ENCODE data around the gene HAUS1. TPM values are rescaled to one million over a fixed set of nuclear protein-coding genes. Genes with fewer than 3 reads are reported as not detected.

HAUS1 gene
- total and polyA plus RNA-seq, 2 of the 8 experiments (the other 6 are each of a cell fraction or from before 2014, with no cell fraction given): 104 TPM

DNA sequence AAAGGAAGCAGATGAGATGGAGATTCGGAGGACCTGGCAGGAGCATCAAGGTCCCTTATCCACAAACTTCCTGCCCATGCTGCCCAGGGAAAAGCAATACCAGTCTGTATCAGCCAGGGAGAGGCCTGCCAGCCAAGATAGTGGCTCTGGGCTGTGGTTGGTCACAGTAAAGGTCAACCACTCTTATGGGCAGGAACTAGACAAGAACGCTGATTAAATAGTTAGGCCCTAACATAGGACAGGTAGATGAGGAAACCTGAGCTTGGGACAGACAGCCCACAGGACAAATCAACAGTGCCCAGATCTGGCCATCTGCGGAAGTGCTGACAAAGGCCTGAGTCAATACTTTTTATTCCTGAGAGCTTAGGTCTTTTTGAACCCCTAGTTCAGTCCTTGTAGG lies 42.8 kb upstream of the HAUS1 start:
- no peak overlapping the region for H2BK12ac ChIP-seq (ENCODE audit: low read depth, low read length)
- CTCF ChIA-PET (ENCODE audit: partially characterized antibody): interaction anchor here (0.6 to 2.5 kb wide), 9 partner anchors 9 to 108 kb away, joined by 3 to 18 read pairs (median 4); partner anchors contain the start of gene PSTPIP2
- H3K27me3 ChIP-seq (replicated peaks in 1 of 4; ENCODE audit: control insufficient read depth in 3 of 4, extremely low read depth in 1 of 4, insufficient read depth in 3 of 4, low read length in 3 of 4): no peaks in the 10 kb centered on the region
- no peak overlapping the region for H3K27ac ChIP-seq (ENCODE audit: low read depth, low read length)
- no peak overlapping the region for H3K23ac ChIP-seq (ENCODE audit: insufficient read length)
- H3K23me2 ChIP-seq (ENCODE audit: low read depth, low read length): no peaks in the 10 kb centered on the region
- H3K4me1 ChIP-seq (replicated peaks in 1 of 4; ENCODE audit: control insufficient read depth in 3 of 4, insufficient read depth in 4 of 4, low read length in 3 of 4): no peaks in the 10 kb centered on the region
- H3K56ac ChIP-seq (replicated peaks; ENCODE audit: insufficient read length, low read depth, low read length): no peak overlapping the region
- TF ChIP-seq RBBP5 (IDR thresholded peaks at IDR 0.05; ENCODE audit: borderline replicate concordance, low read depth, low read length): no peak
- no peak for TF ChIP-seq POLR2AphosphoS5 (IDR thresholded peaks at IDR 0.05; ENCODE audit: low read depth, low read length)
- no peak for TF ChIP-seq CEBPB (IDR thresholded peaks at IDR 0.05; ENCODE audit: low read depth, low read length)
- no peak for TF ChIP-seq SP2 (IDR thresholded peaks at IDR 0.05; ENCODE audit: low read length)
- no peak for TF ChIP-seq HDAC6 (IDR thresholded peaks at IDR 0.05; ENCODE audit: low read depth, low read length)
- no peak overlapping the region for H3K14ac ChIP-seq (ENCODE audit: insufficient read length)
- DNase-seq (ENCODE audit: low read depth in 1 of 2, low spot score in 2 of 2) (no peak), FAIRE-seq (no peak)
- H2BK5ac ChIP-seq (ENCODE audit: low read depth, low read length): no peak overlapping the region
- H4K91ac ChIP-seq (replicated peaks; ENCODE audit: insufficient read length, low read length): no peak overlapping the region
- no peak overlapping the region for H3K4me3 ChIP-seq (ENCODE audit: extremely low read depth in 1 of 4, insufficient read depth in 2 of 4, low read depth in 3 of 4, low read length in 4 of 4)
- POLR2A ChIA-PET (ENCODE audit: partially characterized antibody): interaction anchor here (1.0 to 1.4 kb wide), 2 partner anchors 8 to 9 kb away, joined by 3 read pairs; no protein-coding TSS in a partner anchor
- no peak overlapping the region for H3K18ac ChIP-seq (ENCODE audit: extremely low read depth, low read length)
- no peak overlapping the region for H4K5ac ChIP-seq (ENCODE audit: insufficient read length, low read depth, low read length)
- H3K9me3 ChIP-seq (ENCODE audit: insufficient read depth in 2 of 2, low read depth in 1 of 2, low read length in 1 of 2): no peaks in the 10 kb centered on the region
- 90% methylated on average over 3 of the region's 3 CpGs; no CpG with 5 or more reads in 1 of the 2 experiments for WGBS, 2 experiments (ENCODE audit: extremely low coverage in 1 of 2, insufficient coverage in 1 of 2, insufficient read length in 1 of 2, insufficient replicate concordance in 2 of 2, low coverage in 1 of 2, low lambda C conversion rate in 2 of 2, missing lambda C conversion rate in 1 of 2)
- H3K9ac ChIP-seq (replicated peaks in 1 of 4; ENCODE audit: extremely low read depth in 1 of 4, low read depth in 3 of 4, low read length in 3 of 4): no peak overlapping the region
- no peaks in the 10 kb centered on the region for H3K79me2 ChIP-seq (ENCODE audit: control insufficient read depth in 1 of 2, insufficient read depth in 2 of 2, low read length in 2 of 2)
- H2AK5ac ChIP-seq (ENCODE audit: low read depth, low read length): no peak overlapping the region
- H2AFZ ChIP-seq (ENCODE audit: low read length): no peak overlapping the region
- H3K36me3 ChIP-seq (ENCODE audit: control insufficient read depth in 2 of 4, insufficient read depth in 4 of 4, low read length in 3 of 4): no peaks in the 10 kb centered on the region
- H2BK15ac ChIP-seq (ENCODE audit: low read length): no peak overlapping the region
- no peaks in the 10 kb centered on the region for H3K79me1 ChIP-seq (ENCODE audit: low read depth, low read length)
- no peak overlapping the region for H2BK120ac ChIP-seq (replicated peaks; ENCODE audit: low read depth, low read length)
- no peak overlapping the region for H3K4ac ChIP-seq (replicated peaks; ENCODE audit: insufficient read length, low read depth, low read length)
- H4K8ac ChIP-seq (ENCODE audit: extremely low read depth, insufficient read depth, low read length): no peak overlapping the region
- no peak overlapping the region for H3K4me2 ChIP-seq (ENCODE audit: insufficient read depth in 1 of 2, low read depth in 2 of 2, low read length in 2 of 2)
- H4K20me1 ChIP-seq (replicated peaks in 1 of 2; ENCODE audit: control insufficient read depth in 1 of 2, insufficient read depth in 2 of 2, low read length in 2 of 2): no peaks in the 10 kb centered on the region
- no peak overlapping the region for H2BK20ac ChIP-seq (ENCODE audit: low read length)
